Renal cortical epithelial cell (primary cell): ENCODE results near the gene RS1. TPM values are rescaled to one million over a fixed set of nuclear protein-coding genes. Genes with fewer than 3 reads are reported as not detected.

Experiments used
- DNase-seq: peaks from one replicate; pipeline ENCODE4 v3.0.0-alpha.2; 2011; ENCODE audit warnings: low read depth
- total RNA-seq: library from RNA; depleted of rRNA; stranded (reverse); fragments of >200 nt; gene quantifications from 2 replicates; pipeline ENCODE4 v1.2.3, GENCODE V29; 2014

Gene RS1
- total RNA-seq, 1 donor from 2014 or later, result 0.05 TPM

- peak; percentile 27 for DNase-seq
Observed at GRCh38 chrX:18598413-18598812, 73.5 kb downstream of the RS1 start.

GRCh38 chrX:18596096-18596495 lies 75.8 kb downstream of the RS1 start:
- DNase-seq, result peak; percentile 18

GRCh38 chrX:18594079-18594478 lies 77.8 kb downstream of the RS1 start:
- no peak for DNase-seq

GRCh38 chrX:18591834-18592233 lies 80.1 kb downstream of the RS1 start:
- DNase-seq, result no peak

Other genes with a start within 250 kb of the RS1 start
- gene CDKL5, start 246.5 kb downstream of the RS1 start, total RNA-seq, result 3.8 and 9.3 TPM in 2 replicates
- 0.05 TPM in 1 of 2 replicates, not detected in the other for gene PPEF1, start 35.5 kb upstream of the RS1 start, total RNA-seq